ENCODE measurements around the gene MBD6. TPM values are rescaled to one million over a fixed set of nuclear protein-coding genes. Genes with fewer than 3 reads are reported as not detected.
"Not testable (repeated sequence)": the region's sequence is repeated elsewhere in the genome, so short reads cannot be mapped to it uniquely, and the experiment has no call there.

Gene MBD6
- total RNA-seq, 5 donors from 2014 or later (not counting 1 experiment from before 2014, with no cell fraction given), result 109 to 122 (median 114) TPM

DNA sequence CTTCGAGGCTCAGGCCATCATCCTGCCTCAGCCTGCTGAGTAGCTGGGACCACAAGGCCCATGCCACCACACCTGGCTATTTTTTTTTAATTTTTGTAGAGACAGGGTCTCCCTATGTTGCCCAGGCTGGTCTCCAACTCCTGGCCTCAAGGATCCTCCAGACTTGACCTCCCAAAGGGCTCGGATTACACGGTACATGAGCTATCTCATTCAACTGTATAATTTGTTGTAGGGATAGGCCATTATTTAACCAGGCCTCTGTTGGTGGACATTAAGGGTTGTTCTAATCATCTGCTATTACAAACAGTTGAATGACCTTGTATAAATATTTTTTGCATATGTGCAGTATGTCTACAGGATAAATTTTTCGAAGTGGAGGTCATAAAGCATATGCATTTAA, 36.2 kb downstream of the MBD6 start:
- Mint-ChIP-seq H3K4me3 (no peak overlapping the region), H3K27me3 (peaks cover 8 to 10% of the 10 kb centered on the region in 2 donors), H3K27ac (no peak overlapping the region), H3K9me3 (no peaks in the 10 kb centered on the region), H3K36me3 (no peaks in the 10 kb centered on the region), H3K4me1 (no peaks in the 10 kb centered on the region)
- ATAC-seq (replicated peaks in 1 of 4) (no peak), DNase-seq (no peak)
- no CpG with 5 or more reads among the region's 4 CpGs for WGBS (ENCODE audit: insufficient coverage)
- H3K27me3 ChIP-seq (replicated peaks in 1 of 2; ENCODE audit: control insufficient read depth in 2 of 2, extremely low read depth in 1 of 2, insufficient read depth in 2 of 2, low read length in 1 of 2), result peaks cover 3 to 4% of the 10 kb centered on the region in 2 experiments
- H3K4me1 ChIP-seq (ENCODE audit: control insufficient read depth in 1 of 2, extremely low read depth in 1 of 2, insufficient read depth in 2 of 2, low read length in 2 of 2), result no peaks in the 10 kb centered on the region
- H3K4me3 ChIP-seq (ENCODE audit: control insufficient read depth in 1 of 2, extremely low read depth in 1 of 2, low read length in 1 of 2), result no peak overlapping the region
- no peaks in the 10 kb centered on the region for H3K9me3 ChIP-seq
- ChIA-PET POLR2A (no interaction called here), CTCF (interaction anchor here in 1 of 2 donors (0.5 kb wide), 1 partner anchor 57 kb away, joined by 6 read pairs; no protein-coding TSS in a partner anchor)
- H3K27ac ChIP-seq (ENCODE audit: low read length), result no peak overlapping the region
- no peaks in the 10 kb centered on the region for H3K36me3 ChIP-seq (ENCODE audit: control insufficient read depth in 2 of 2, extremely low read depth in 1 of 2, insufficient read depth in 1 of 2, low read length in 1 of 2)

DNA sequence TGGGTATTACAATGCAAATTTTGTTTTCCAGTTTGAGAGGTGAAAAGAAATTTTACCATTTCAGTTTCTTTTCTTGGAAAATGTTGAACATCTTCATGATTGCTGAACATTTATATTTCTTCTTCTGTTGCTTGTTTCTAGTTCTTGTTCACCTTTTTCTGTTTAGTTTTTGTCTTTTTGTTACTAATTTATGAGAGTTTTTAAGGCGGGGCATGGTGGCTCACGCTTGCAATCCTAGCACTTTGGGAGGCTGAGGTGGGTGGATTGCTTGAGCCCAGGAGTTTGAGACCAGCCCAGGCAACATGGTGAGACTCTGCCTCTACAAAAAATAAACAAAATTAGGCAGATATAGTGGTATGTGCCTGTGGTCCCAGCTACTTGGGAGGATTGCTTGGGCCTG, 37.9 kb downstream of the MBD6 start:
- Histone ChIP-seq H3K9me3 (no peaks in the 10 kb centered on the region), H3K36me3 (ENCODE audit: control insufficient read depth in 2 of 2, extremely low read depth in 1 of 2, insufficient read depth in 1 of 2, low read length in 1 of 2) (no peaks in the 10 kb centered on the region), H3K4me1 (ENCODE audit: control insufficient read depth in 1 of 2, extremely low read depth in 1 of 2, insufficient read depth in 2 of 2, low read length in 2 of 2) (no peaks in the 10 kb centered on the region), H3K4me3 (ENCODE audit: control insufficient read depth in 1 of 2, extremely low read depth in 1 of 2, low read length in 1 of 2) (no peak overlapping the region), H3K27me3 (replicated peaks in 1 of 2; ENCODE audit: control insufficient read depth in 2 of 2, extremely low read depth in 1 of 2, insufficient read depth in 2 of 2, low read length in 1 of 2) (peaks cover 3 to 4% of the 10 kb centered on the region in 2 experiments), H3K27ac (ENCODE audit: low read length) (no peak overlapping the region)
- no peaks in the 10 kb centered on the region for H3K4me1 Mint-ChIP-seq
- H3K4me3 Mint-ChIP-seq, result no peak overlapping the region
- no CpG with 5 or more reads among the region's 2 CpGs for WGBS (ENCODE audit: insufficient coverage)
- no peaks in the 10 kb centered on the region for H3K9me3 Mint-ChIP-seq
- ChIA-PET POLR2A (no interaction called here), CTCF (no interaction called here)
- ATAC-seq (replicated peaks in 1 of 4) (no peak), DNase-seq (no peak)
- H3K27ac Mint-ChIP-seq, result no peak overlapping the region
- H3K36me3 Mint-ChIP-seq, result no peaks in the 10 kb centered on the region
- H3K27me3 Mint-ChIP-seq, result peaks cover 10 to 19% of the 10 kb centered on the region in 2 donors

DNA sequence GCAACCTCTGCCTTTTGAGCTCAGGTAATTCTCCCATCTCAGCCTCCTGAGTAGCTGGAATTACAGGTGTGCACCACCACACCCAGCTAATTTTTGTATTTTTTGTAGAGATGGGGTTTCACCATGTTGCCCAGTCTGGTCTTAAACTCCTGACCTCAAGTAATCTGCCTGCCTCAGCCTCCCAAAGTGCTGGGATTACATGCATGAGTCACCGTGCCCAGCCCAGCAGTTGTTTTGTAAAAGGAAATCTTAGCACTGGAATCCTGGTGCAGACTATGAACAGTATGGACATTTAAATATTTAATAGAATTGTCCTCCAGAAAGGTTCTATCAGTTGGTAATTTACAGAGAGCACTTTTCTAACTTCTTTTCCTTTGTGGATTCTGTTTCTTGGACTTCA, 38.5 kb downstream of the MBD6 start:
- H3K9me3 ChIP-seq; H3K27ac Mint-ChIP-seq; H3K4me1 ChIP-seq (ENCODE audit: control insufficient read depth in 1 of 2, extremely low read depth in 1 of 2, insufficient read depth in 2 of 2, low read length in 2 of 2); H3K36me3 ChIP-seq (ENCODE audit: control insufficient read depth in 2 of 2, extremely low read depth in 1 of 2, insufficient read depth in 1 of 2, low read length in 1 of 2); POLR2A ChIA-PET; H3K4me3 ChIP-seq (ENCODE audit: control insufficient read depth in 1 of 2, extremely low read depth in 1 of 2, low read length in 1 of 2); H3K36me3 Mint-ChIP-seq; H3K4me3 Mint-ChIP-seq; H3K4me1 Mint-ChIP-seq; ATAC-seq (replicated peaks in 1 of 4); DNase-seq; H3K27me3 ChIP-seq (replicated peaks in 1 of 2; ENCODE audit: control insufficient read depth in 2 of 2, extremely low read depth in 1 of 2, insufficient read depth in 2 of 2, low read length in 1 of 2); H3K9me3 Mint-ChIP-seq; H3K27ac ChIP-seq (ENCODE audit: low read length); CTCF ChIA-PET: not testable (repeated sequence)
- no CpG with 5 or more reads among the region's 1 CpG for WGBS (ENCODE audit: insufficient coverage)
- peaks cover 10 to 19% of the 10 kb centered on the region in 2 donors for H3K27me3 Mint-ChIP-seq

DNA sequence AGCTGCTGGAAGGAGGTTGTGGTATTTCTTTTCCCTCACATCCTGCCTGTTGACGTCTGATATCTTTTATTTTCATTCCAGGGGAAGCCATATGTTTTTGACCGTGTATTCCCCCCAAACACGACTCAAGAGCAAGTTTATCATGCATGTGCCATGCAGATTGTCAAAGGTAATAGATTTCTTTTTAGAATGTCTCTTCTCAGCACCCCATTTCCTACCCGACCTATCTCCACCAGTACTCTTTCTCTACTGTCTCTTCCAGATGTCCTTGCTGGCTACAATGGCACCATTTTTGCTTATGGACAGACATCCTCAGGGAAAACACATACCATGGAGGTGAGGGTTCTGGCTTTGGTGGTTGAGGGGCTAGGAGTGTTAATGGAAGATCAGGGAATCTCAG, 40.7 kb downstream of the MBD6 start:
- Mint-ChIP-seq H3K27me3 (peaks cover 10 to 19% of the 10 kb centered on the region in 2 donors), H3K36me3 (no peaks in the 10 kb centered on the region), H3K9me3 (no peaks in the 10 kb centered on the region), H3K4me3 (no peak overlapping the region), H3K4me1 (no peaks in the 10 kb centered on the region), H3K27ac (no peak overlapping the region)
- Histone ChIP-seq H3K27ac (ENCODE audit: low read length) (no peak overlapping the region), H3K9me3 (no peaks in the 10 kb centered on the region), H3K27me3 (replicated peaks in 1 of 2; ENCODE audit: control insufficient read depth in 2 of 2, extremely low read depth in 1 of 2, insufficient read depth in 2 of 2, low read length in 1 of 2) (peaks cover 6 to 8% of the 10 kb centered on the region in 2 experiments), H3K4me1 (ENCODE audit: control insufficient read depth in 1 of 2, extremely low read depth in 1 of 2, insufficient read depth in 2 of 2, low read length in 2 of 2) (no peaks in the 10 kb centered on the region), H3K36me3 (ENCODE audit: control insufficient read depth in 2 of 2, extremely low read depth in 1 of 2, insufficient read depth in 1 of 2, low read length in 1 of 2) (no peaks in the 10 kb centered on the region), H3K4me3 (ENCODE audit: control insufficient read depth in 1 of 2, extremely low read depth in 1 of 2, low read length in 1 of 2) (no peak overlapping the region)
- ChIA-PET POLR2A (interaction anchor here in 1 of 2 donors (0.7 kb wide), 1 partner anchor 19 kb away, joined by 6 read pairs; no protein-coding TSS in a partner anchor), CTCF (no interaction called here)
- DNase-seq (no peak), ATAC-seq (replicated peaks in 1 of 4) (no peak)
- no CpG with 5 or more reads among the region's 4 CpGs for WGBS (ENCODE audit: insufficient coverage)

DNA sequence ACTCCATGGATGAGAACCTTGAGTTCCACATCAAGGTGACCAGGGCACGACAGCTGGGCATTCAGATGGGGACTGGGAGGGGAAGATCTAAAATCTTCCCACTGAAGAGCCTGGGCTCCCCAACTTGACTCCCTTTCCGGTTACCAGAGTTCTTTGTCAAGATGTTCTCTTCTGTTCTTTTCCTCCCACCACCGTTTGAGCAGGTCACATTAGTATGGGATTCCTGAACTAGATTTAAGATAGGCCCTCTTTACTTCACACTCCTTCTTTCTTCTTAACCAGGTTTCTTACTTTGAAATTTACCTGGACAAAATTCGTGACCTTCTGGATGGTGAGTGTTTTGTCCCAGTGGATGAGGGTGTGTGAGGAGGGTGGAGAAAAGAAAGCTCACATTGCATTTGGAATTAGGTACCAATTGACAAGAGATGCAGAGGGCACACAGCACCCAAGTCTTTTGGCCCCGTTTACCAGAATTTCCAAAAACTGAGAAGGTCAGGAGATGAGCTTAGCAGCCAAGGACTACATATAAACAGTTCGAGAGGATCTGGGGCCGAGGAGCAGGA, 41.6 kb downstream of the MBD6 start:
- H3K27me3 Mint-ChIP-seq, result peaks cover 10 to 19% of the 10 kb centered on the region in 2 donors
- Histone ChIP-seq H3K27me3 (replicated peaks in 1 of 2; ENCODE audit: control insufficient read depth in 2 of 2, extremely low read depth in 1 of 2, insufficient read depth in 2 of 2, low read length in 1 of 2) (peaks cover 6% of the 10 kb centered on the region in 2 experiments), H3K36me3 (ENCODE audit: control insufficient read depth in 2 of 2, extremely low read depth in 1 of 2, insufficient read depth in 1 of 2, low read length in 1 of 2) (no peaks in the 10 kb centered on the region), H3K9me3 (no peaks in the 10 kb centered on the region), H3K4me3 (ENCODE audit: control insufficient read depth in 1 of 2, extremely low read depth in 1 of 2, low read length in 1 of 2) (no peak overlapping the region), H3K27ac (ENCODE audit: low read length) (no peak overlapping the region), H3K4me1 (ENCODE audit: control insufficient read depth in 1 of 2, extremely low read depth in 1 of 2, insufficient read depth in 2 of 2, low read length in 2 of 2) (no peaks in the 10 kb centered on the region)
- DNase-seq (no peak), ATAC-seq (replicated peaks in 1 of 4) (no peak)
- ChIA-PET CTCF (no interaction called here), POLR2A (no interaction called here)
- H3K9me3 Mint-ChIP-seq, result no peaks in the 10 kb centered on the region
- no peaks in the 10 kb centered on the region for H3K4me1 Mint-ChIP-seq
- no peak overlapping the region for H3K27ac Mint-ChIP-seq
- no peaks in the 10 kb centered on the region for H3K36me3 Mint-ChIP-seq
- WGBS (ENCODE audit: insufficient coverage), result 72% methylated on average over 3 of the region's 7 CpGs
- H3K4me3 Mint-ChIP-seq, result no peak overlapping the region

DNA sequence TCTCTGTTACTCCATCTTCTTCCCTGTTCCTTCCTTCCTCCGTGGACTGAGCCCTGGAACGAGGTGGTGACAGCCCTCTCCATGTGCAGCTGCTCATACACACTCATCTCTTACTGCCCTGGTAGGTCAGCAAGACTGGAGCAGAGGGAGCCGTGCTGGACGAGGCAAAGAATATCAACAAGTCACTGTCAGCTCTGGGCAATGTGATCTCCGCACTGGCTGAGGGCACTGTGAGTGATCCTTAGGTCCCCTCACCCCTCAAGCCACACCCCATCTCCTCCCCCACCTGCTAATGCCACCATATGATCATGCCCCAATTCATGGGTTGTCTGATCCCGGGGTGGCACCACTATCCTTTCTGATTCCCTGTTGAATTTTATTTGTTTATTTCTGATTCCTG, 46.2 kb downstream of the MBD6 start:
- Mint-ChIP-seq H3K27me3 (peaks cover 5 to 9% of the 10 kb centered on the region in 2 donors), H3K4me1 (no peaks in the 10 kb centered on the region), H3K27ac (no peak overlapping the region), H3K9me3 (no peaks in the 10 kb centered on the region), H3K36me3 (no peaks in the 10 kb centered on the region), H3K4me3 (no peak overlapping the region)
- H3K4me1 ChIP-seq (ENCODE audit: control insufficient read depth in 1 of 2, extremely low read depth in 1 of 2, insufficient read depth in 2 of 2, low read length in 2 of 2), result no peaks in the 10 kb centered on the region
- H3K9me3 ChIP-seq, result no peaks in the 10 kb centered on the region
- no peaks in the 10 kb centered on the region for H3K36me3 ChIP-seq (ENCODE audit: control insufficient read depth in 2 of 2, extremely low read depth in 1 of 2, insufficient read depth in 1 of 2, low read length in 1 of 2)
- 93% methylated on average over 3 of the region's 6 CpGs for WGBS (ENCODE audit: insufficient coverage)
- H3K27ac ChIP-seq (ENCODE audit: low read length), result no peak overlapping the region
- no peak for ATAC-seq (replicated peaks in 1 of 4)
- DNase-seq, result no peak
- POLR2A ChIA-PET, result no interaction called here
- peaks cover 5 to 8% of the 10 kb centered on the region in 2 experiments for H3K27me3 ChIP-seq (replicated peaks in 1 of 2; ENCODE audit: control insufficient read depth in 2 of 2, extremely low read depth in 1 of 2, insufficient read depth in 2 of 2, low read length in 1 of 2)
- H3K4me3 ChIP-seq (ENCODE audit: control insufficient read depth in 1 of 2, extremely low read depth in 1 of 2, low read length in 1 of 2), result no peak overlapping the region
- CTCF ChIA-PET, result no interaction called here

DNA sequence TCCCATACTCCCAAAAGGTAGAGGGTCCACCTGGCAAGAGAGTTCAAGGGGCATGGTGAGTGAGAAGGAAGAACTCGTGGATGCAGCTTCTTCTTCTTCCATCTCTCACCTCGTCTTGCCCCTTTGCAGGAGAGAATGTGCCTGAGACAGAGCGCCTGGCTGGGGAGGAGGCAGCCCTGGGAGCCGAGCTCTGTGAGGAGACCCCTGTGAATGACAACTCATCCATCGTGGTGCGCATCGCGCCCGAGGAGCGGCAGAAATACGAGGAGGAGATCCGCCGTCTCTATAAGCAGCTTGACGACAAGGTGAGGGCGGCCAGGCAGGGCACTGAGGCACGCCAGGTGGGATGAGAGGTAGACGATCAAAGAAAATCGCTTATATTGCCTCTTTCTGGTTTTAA, 47.2 kb downstream of the MBD6 start:
- ATAC-seq (replicated peaks in 1 of 4) (no peak), DNase-seq (no peak)
- no peaks in the 10 kb centered on the region for H3K4me1 ChIP-seq (ENCODE audit: control insufficient read depth in 1 of 2, extremely low read depth in 1 of 2, insufficient read depth in 2 of 2, low read length in 2 of 2)
- H3K27me3 ChIP-seq (replicated peaks in 1 of 2; ENCODE audit: control insufficient read depth in 2 of 2, extremely low read depth in 1 of 2, insufficient read depth in 2 of 2, low read length in 1 of 2), result peaks cover 2 to 8% of the 10 kb centered on the region in 2 experiments
- H3K36me3 ChIP-seq (ENCODE audit: control insufficient read depth in 2 of 2, extremely low read depth in 1 of 2, insufficient read depth in 1 of 2, low read length in 1 of 2), result no peaks in the 10 kb centered on the region
- Mint-ChIP-seq H3K36me3 (no peaks in the 10 kb centered on the region), H3K4me1 (no peaks in the 10 kb centered on the region), H3K4me3 (no peak overlapping the region), H3K9me3 (no peaks in the 10 kb centered on the region), H3K27ac (no peak overlapping the region), H3K27me3 (peaks cover under 1 to 3% of the 10 kb centered on the region in 2 donors)
- no peak overlapping the region for H3K27ac ChIP-seq (ENCODE audit: low read length)
- H3K4me3 ChIP-seq (ENCODE audit: control insufficient read depth in 1 of 2, extremely low read depth in 1 of 2, low read length in 1 of 2), result no peak overlapping the region
- no peaks in the 10 kb centered on the region for H3K9me3 ChIP-seq
- 95% methylated on average over 13 of the region's 18 CpGs for WGBS (ENCODE audit: insufficient coverage)
- CTCF ChIA-PET, result no interaction called here
- POLR2A ChIA-PET, result no interaction called here
